Spleen (tissue), 7 donors: ENCODE measurements around the gene DLG5.

Source experiments
- CTCF ChIP-seq, 11 experiments: fragments of 200-600 bp in 7 of 11; fragments of 450-650 bp in 4 of 11; sonication (generic) in 4 of 11; IDR thresholded peaks in 8 of 11; conservative IDR thresholded peaks in 3 of 11; 1 replicate in 7 of 11; 2 replicates in 4 of 11; pipeline versions ENCODE4 v1.4.0 to v1.8.0; 2016 to 2021; ENCODE audit warnings: antibody characterized with exemption in 11 of 11, inconsistent platforms in 4 of 11, mild to moderate bottlenecking in 1 of 11
- POLR2AphosphoS5 ChIP-seq, 3 donors: sonication (generic); formaldehyde crosslinking; IDR thresholded peaks; one replicate each; pipeline ENCODE4 v1.5.1; 2017; ENCODE audit warnings: antibody characterized with exemption in 3 of 3
- donor health status: DM: no; HTN: no; CAD: no; lungs with moderate emphysema.
- donor health status: DM: no; HTN: no; CAD: no.
- donor health status: DM: no; HTN: no; CAD: no.

DNA sequence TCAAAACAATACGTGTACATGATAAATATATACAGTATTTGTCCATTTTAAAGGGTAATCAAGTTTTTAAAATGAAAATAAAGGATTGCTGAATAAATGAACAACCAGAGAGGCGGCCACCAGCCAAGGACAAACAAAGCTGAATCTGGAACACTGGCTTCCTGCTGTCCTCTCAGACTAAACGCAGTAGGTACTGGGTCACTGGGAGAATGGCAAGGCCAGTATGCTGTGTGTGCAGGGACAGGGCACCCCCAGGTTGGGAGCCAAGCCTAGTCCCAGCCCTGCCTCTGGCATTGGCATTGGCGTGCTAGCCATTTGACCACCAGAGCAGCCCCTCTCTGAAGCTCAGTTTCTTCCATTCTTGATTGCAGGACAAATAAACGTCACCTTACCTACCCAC is 33.8 kb downstream of the DLG5 start:
- TF ChIP-seq CTCF (IDR thresholded peaks at IDR 0.05 in 8 of 11, conservative IDR thresholded peaks at IDR 0.05 in 3 of 11) (no peak), POLR2AphosphoS5 (IDR thresholded peaks at IDR 0.05) (no peak)
